K562 (cell line): ENCODE data around the gene DMAC2L. TPM values are rescaled to one million over a fixed set of nuclear protein-coding genes. Genes with fewer than 3 reads are reported as not detected.

Experiments used
- ARID2 ChIP-seq: fragments of 450-650 bp; IDR thresholded peaks from 2 replicates; pipeline ENCODE4 v1.6.1; 2017; ENCODE audit warnings: antibody characterized with exemption, mild to moderate bottlenecking
- BMI1 ChIP-seq: fragments of 150-350 bp; IDR thresholded peaks from 2 replicates; pipeline ENCODE4 v1.6.1; 2014; ENCODE audit warnings: low read length
- CBX1 ChIP-seq: sonication (generic); IDR thresholded peaks from 2 replicates; pipeline ENCODE4 v1.6.1; 2016; ENCODE audit warnings: antibody characterized with exemption, low read depth, mild to moderate bottlenecking
- CREB3L1 ChIP-seq: fragments of 450-650 bp; IDR thresholded peaks from 2 replicates; pipeline ENCODE4 v1.6.1; 2014; ENCODE audit warnings: low read depth, mild to moderate bottlenecking, moderate library complexity, borderline replicate concordance
- CREB5 ChIP-seq: fragments of 250-450 bp; sonication (Bioruptor Pico); IDR thresholded peaks from 2 replicates; pipeline ENCODE4 v1.5.0; 2020; ENCODE audit warnings: mild to moderate bottlenecking
- ETV6 ChIP-seq, 3 experiments: fragments of 150-350 bp in 1 of 3; sonication (generic) in 1 of 3; formaldehyde crosslinking in 1 of 3; IDR thresholded peaks; 2 replicates each; pipeline versions ENCODE4 v1.6.1 to v1.8.0; 2014 to 2022; ENCODE audit warnings: borderline replicate concordance in 2 of 3, low read depth in 2 of 3, antibody characterized with exemption in 1 of 3, low read length in 1 of 3, mild to moderate bottlenecking in 1 of 3, missing genetic modification reagents in 1 of 3
- FOXO4 ChIP-seq: fragments of 450-650 bp; formaldehyde crosslinking; IDR thresholded peaks from 2 replicates; pipeline ENCODE4 v1.4.0; 2020; ENCODE audit warnings: mild to moderate bottlenecking, moderate library complexity
- HDAC1 ChIP-seq, 2 experiments: fragments of 450-650 bp; IDR thresholded peaks; 2 replicates each; pipeline ENCODE4 v1.6.1; 2016 to 2017; ENCODE audit warnings: inconsistent platforms in 1 of 2, mild to moderate bottlenecking in 1 of 2, moderate library complexity in 1 of 2
- MAFK ChIP-seq: IDR thresholded peaks from 2 replicates; pipeline ENCODE4 v1.6.1; 2011; ENCODE audit warnings: low read length, improper control_type of control experiment
- MAX ChIP-seq: sonication (generic); formaldehyde crosslinking; IDR thresholded peaks from 2 replicates; pipeline ENCODE4 v1.9.0; 2022; ENCODE audit warnings: mild to moderate bottlenecking, missing genetic modification reagents
- NCOR1 ChIP-seq: fragments of 450-650 bp; IDR thresholded peaks from 2 replicates; pipeline ENCODE4 v1.6.1; 2016; ENCODE audit warnings: mild to moderate bottlenecking, moderate library complexity
- NFXL1 ChIP-seq: fragments of 450-650 bp; formaldehyde crosslinking; IDR thresholded peaks from 2 replicates; pipeline ENCODE4 v1.4.0; 2021; ENCODE audit warnings: mild to moderate bottlenecking
- NR0B1 ChIP-seq: fragments of 450-650 bp; IDR thresholded peaks from one replicate; pipeline ENCODE4 v1.6.1; 2018; ENCODE audit warnings: mild to moderate bottlenecking, moderate library complexity; ENCODE audit not compliant: partially characterized antibody
- PHF21A ChIP-seq: fragments of 450-650 bp; IDR thresholded peaks from 2 replicates; pipeline ENCODE4 v1.6.1; 2017; ENCODE audit warnings: low read depth, borderline replicate concordance
- ZBTB49 ChIP-seq: sonication (generic); formaldehyde crosslinking; IDR thresholded peaks from 2 replicates; pipeline ENCODE4 v1.8.0; 2022; ENCODE audit warnings: missing genetic modification reagents, mild to moderate bottlenecking, borderline replicate concordance
- ZBTB9 ChIP-seq: fragments of 450-650 bp; formaldehyde crosslinking; IDR thresholded peaks from 2 replicates; pipeline ENCODE4 v1.4.0; 2020; ENCODE audit warnings: mild to moderate bottlenecking, moderate library complexity
- polyA plus RNA-seq, 8 experiments: library from polyadenylated mRNA; depleted of rRNA in 4 of 8; stranded (reverse) in 5 of 8; unstranded in 3 of 8; fragments of >200 nt; fragmentation: Nextera tagmentation in 2 of 8; fragmentation: Illumina TruSeq in 1 of 8; extraction: Ambion mirVana in 2 of 8; extraction: Trizol in 1 of 8; gene quantifications; 2 replicates each; pipeline versions ENCODE4 v1.2.1 to v1.2.3, GENCODE V29; 2011 to 2014; ENCODE audit warnings: inconsistent platforms in 1 of 8, missing spikeins in 1 of 8
- total RNA-seq, 7 experiments: library from RNA; depleted of rRNA in 6 of 7; stranded (reverse); fragments of >200 nt in 6 of 7; fragmentation: Illumina TruSeq in 2 of 7; extraction: Trizol in 2 of 7; gene quantifications; 2 replicates each; pipeline versions ENCODE4 v1.2.1 to v1.2.3, GENCODE V29; 2011 to 2021; ENCODE audit warnings: low replicate concordance in 1 of 7

Gene DMAC2L
- total and polyA plus RNA-seq, 9 of the 15 experiments (the other 6 are each of a cell fraction or from before 2014, with no cell fraction given) = 4.0 to 37.2 (median 9.3) TPM

GRCh38 chr14:50321009-50321660 lies 9.0 kb downstream of the DMAC2L start (continued):
- TF ChIP-seq ZBTB49 (CRISPR knock-in tag) (no peak), NCOR1 (no peak), ETV6 (IDR thresholded peaks at IDR 0.05; ENCODE audit: borderline replicate concordance in 1 of 2, low read depth in 2 of 2, low read length in 1 of 2) (no peak), ETV6 (CRISPR knock-in tag; IDR thresholded peaks at IDR 0.05; ENCODE audit: borderline replicate concordance) (no peak), ZBTB9 (CRISPR knock-in tag) (no peak), MAX (CRISPR knock-in tag) (no peak), CREB3L1 (peak; percentile 38; the same call in 1 of the 2 replicates), PHF21A (no peak), CBX1 (no peak), CREB5 (no peak), HDAC1 (IDR thresholded peaks at IDR 0.05) (peak in 1 of 2 experiments; percentile 45; a peak in 1 of 4 replicates), NFXL1 (no peak), NR0B1 (no peak), ARID2 (no peak), MAFK (0 out of 2 replicates have a peak, but pooled peaks have one; percentile 1), FOXO4 (no peak), BMI1 (no peak)
